ENCODE data around the gene ZNF407. TPM values are rescaled to one million over a fixed set of nuclear protein-coding genes. Genes with fewer than 3 reads are reported as not detected.

Gene ZNF407
- total RNA-seq, 1 donor from 2014 or later, result 26.7 TPM

- Mint-ChIP-seq H3K9me3 (no peaks in the 10 kb centered on the region), H3K4me1 (peaks cover 6% of the 10 kb centered on the region), H3K27me3 (no peaks in the 10 kb centered on the region), H3K36me3 (ENCODE audit: low read depth) (peaks cover 10% of the 10 kb centered on the region), H3K4me3 (no peak overlapping the region), H3K27ac (no peak overlapping the region)
- intact Hi-C loops (cut with micrococcal nuclease), result no loop called here
- TF ChIP-seq CTCF (IDR thresholded peaks at IDR 0.05), result no peak
- DNase-seq (no peak), ATAC-seq (ENCODE audit: low read depth) (no peak)
- ChIA-PET POLR2A (no interaction called here), CTCF (no interaction called here)
Measured at GRCh38 chr18:74936343-74936742, 338.7 kb downstream of the ZNF407 start.

- ChIA-PET POLR2A (no interaction called here), CTCF (no interaction called here)
- peaks cover 13% of the 10 kb centered on the region for H3K4me1 Mint-ChIP-seq
- ATAC-seq (ENCODE audit: low read depth) (no peak), DNase-seq (no peak)
- no peaks in the 10 kb centered on the region for H3K9me3 Mint-ChIP-seq
- no peak overlapping the region for H3K27ac Mint-ChIP-seq
- no peak overlapping the region for H3K4me3 Mint-ChIP-seq
- H3K36me3 Mint-ChIP-seq (ENCODE audit: low read depth), result peaks cover 7% of the 10 kb centered on the region
- no peak for TF ChIP-seq CTCF (IDR thresholded peaks at IDR 0.05)
- intact Hi-C loops (cut with micrococcal nuclease), result no loop called here
- H3K27me3 Mint-ChIP-seq, result no peaks in the 10 kb centered on the region
Measured at GRCh38 chr18:74937291-74937690, 339.6 kb downstream of the ZNF407 start.

GRCh38 chr18:74940856-74941255 lies 343.2 kb downstream of the ZNF407 start:
- DNase-seq, result no peak
- ChIA-PET CTCF (no interaction called here), POLR2A (no interaction called here)
- Mint-ChIP-seq H3K27me3 (no peaks in the 10 kb centered on the region), H3K27ac (no peak overlapping the region), H3K4me3 (no peak overlapping the region), H3K36me3 (ENCODE audit: low read depth) (no peaks in the 10 kb centered on the region), H3K9me3 (no peaks in the 10 kb centered on the region), H3K4me1 (peaks cover 25% of the 10 kb centered on the region)
- intact Hi-C loops (cut with micrococcal nuclease), result no loop called here
- TF ChIP-seq CTCF (IDR thresholded peaks at IDR 0.05), result no peak
- no peak for ATAC-seq (ENCODE audit: low read depth)

GRCh38 chr18:74942319-74942910 lies 344.7 kb downstream of the ZNF407 start:
- Mint-ChIP-seq H3K36me3 (ENCODE audit: low read depth) (no peaks in the 10 kb centered on the region), H3K27me3 (no peaks in the 10 kb centered on the region), H3K27ac (peak overlapping the region; percentile 74), H3K9me3 (no peaks in the 10 kb centered on the region), H3K4me3 (peak overlapping the region; percentile 75), H3K4me1 (peaks cover 25% of the 10 kb centered on the region)
- intact Hi-C loops (cut with micrococcal nuclease), result no loop called here
- DNase-seq (no peak), ATAC-seq (ENCODE audit: low read depth) (peak; percentile 62)
- ChIA-PET CTCF (no interaction called here), POLR2A (interaction anchor here (0.6 kb wide), 1 partner anchor 268 kb away, joined by 4 read pairs; the partner anchor contains the start of gene TSHZ1)
- TF ChIP-seq CTCF (IDR thresholded peaks at IDR 0.05), result no peak

- ATAC-seq (ENCODE audit: low read depth) (no peak), DNase-seq (no peak)
- no peaks in the 10 kb centered on the region for H3K27me3 Mint-ChIP-seq
- H3K36me3 Mint-ChIP-seq (ENCODE audit: low read depth), result peaks cover 1% of the 10 kb centered on the region
- no peaks in the 10 kb centered on the region for H3K9me3 Mint-ChIP-seq
- no peak overlapping the region for H3K27ac Mint-ChIP-seq
- no peak for TF ChIP-seq CTCF (IDR thresholded peaks at IDR 0.05)
- no peak overlapping the region for H3K4me3 Mint-ChIP-seq
- H3K4me1 Mint-ChIP-seq, result peaks cover 25% of the 10 kb centered on the region
- POLR2A ChIA-PET, result interaction anchor here (0.5 kb wide), 1 partner anchor 121 kb away, joined by 11 read pairs; no protein-coding TSS in a partner anchor
- intact Hi-C loops (cut with micrococcal nuclease), result no loop called here
- CTCF ChIA-PET, result no interaction called here
Measured at GRCh38 chr18:74944676-74945075, 347.0 kb downstream of the ZNF407 start.
